TTC549 (cell line): Measurements from ENCODE around the gene XRN1.
A peak's percentile ranks its signal among the peaks of the same experiment; 100 is the strongest.
"Not testable (repeated sequence)": the region's sequence is repeated elsewhere in the genome, so short reads cannot be mapped to it uniquely, and the experiment has no call there.

Source experiments
- FAIRE-seq: peaks from 2 replicates; lab custom pipeline; 2012; peaks lifted over from hg19 to GRCh38; lab: Jason Lieb, UNC

The XRN1 gene

GRCh38 chr3:142447852-142448823 lies at the start of gene XRN1:
TSS of gene XRN1 (minus strand) at chr3:142448037. CDS start at chr3:142447944, 93 bp downstream.
- FAIRE-seq = no peak

GRCh38 chr3:142495103-142495502 lies 47.3 kb upstream of the XRN1 start:
- FAIRE-seq = no peak

GRCh38 chr3:142492184-142492583 lies 44.3 kb upstream of the XRN1 start:
- FAIRE-seq = no peak

- no peak for FAIRE-seq
Observed at GRCh38 chr3:142489572-142490323, 41.9 kb upstream of the XRN1 start.

- FAIRE-seq = no peak
Observed at GRCh38 chr3:142484912-142485435, 37.1 kb upstream of the XRN1 start.

GRCh38 chr3:142481196-142481595 lies 33.4 kb upstream of the XRN1 start:
- FAIRE-seq = no peak

GRCh38 chr3:142470826-142471225 lies 23.0 kb upstream of the XRN1 start:
- no peak for FAIRE-seq

- no peak for FAIRE-seq
Observed at GRCh38 chr3:142468456-142468855, 20.6 kb upstream of the XRN1 start.

GRCh38 chr3:142467768-142468167 lies 19.9 kb upstream of the XRN1 start:
- peak; percentile 3 for FAIRE-seq

- FAIRE-seq = no peak
Observed at GRCh38 chr3:142460689-142461088, 12.9 kb upstream of the XRN1 start.

- FAIRE-seq = no peak
Observed at GRCh38 chr3:142459929-142460328, 12.1 kb upstream of the XRN1 start.

GRCh38 chr3:142459096-142459495 lies 11.3 kb upstream of the XRN1 start:
- FAIRE-seq = no peak

- no peak for FAIRE-seq
Observed at GRCh38 chr3:142450881-142451280, 3.0 kb upstream of the XRN1 start.

GRCh38 chr3:142450189-142450588 lies 2.4 kb upstream of the XRN1 start:
- FAIRE-seq = no peak

- FAIRE-seq = no peak
Observed at GRCh38 chr3:142447301-142447851, 461 bp downstream of the XRN1 start.

- no peak for FAIRE-seq
Observed at GRCh38 chr3:142445816-142446254, 2.0 kb downstream of the XRN1 start.

- no peak for FAIRE-seq
Observed at GRCh38 chr3:142444343-142444742, 3.5 kb downstream of the XRN1 start.

- not testable (repeated sequence) for FAIRE-seq
Observed at GRCh38 chr3:142443060-142443459, 4.8 kb downstream of the XRN1 start.

- not testable (repeated sequence) for FAIRE-seq
Observed at GRCh38 chr3:142439499-142440220, 8.2 kb downstream of the XRN1 start.

GRCh38 chr3:142438096-142438495 lies 9.7 kb downstream of the XRN1 start:
- FAIRE-seq = not testable (repeated sequence)

GRCh38 chr3:142436951-142437585 lies 10.8 kb downstream of the XRN1 start:
- FAIRE-seq = no peak
